Right lobe of liver (tissue), 4 donors: Measurements from ENCODE around the gene HLA-C.

Experiments used
- CTCF ChIP-seq, 4 donors: fragments of 200-600 bp in 3 of 4; fragments of 450-650 bp in 1 of 4; IDR thresholded peaks; one replicate each; pipeline versions ENCODE4 v1.5.1 to v1.8.0; 2016 to 2022; ENCODE audit warnings: antibody characterized with exemption in 4 of 4, mild to moderate bottlenecking in 2 of 4
- POLR2A ChIP-seq: fragments of 450-650 bp; IDR thresholded peaks from one replicate; pipeline ENCODE4 v1.6.1; 2017; ENCODE audit warnings: antibody characterized with exemption, mild to moderate bottlenecking
- donor health status: DM: no; HTN: no; CAD: no.
- donor health status: DM: no; HTN: no; CAD: no.
- donor health status: DM: no; HTN: yes; CAD: no.

- no peak for TF ChIP-seq CTCF (IDR thresholded peaks at IDR 0.05)
- peak; percentile 90 for TF ChIP-seq POLR2A
Measured at GRCh38 chr6:31271641-31272357, at the start of gene HLA-C.
